Measurements from ENCODE around the gene ITPRIP. TPM values are rescaled to one million over a fixed set of nuclear protein-coding genes. Genes with fewer than 3 reads are reported as not detected.

Gene ITPRIP, protein sequence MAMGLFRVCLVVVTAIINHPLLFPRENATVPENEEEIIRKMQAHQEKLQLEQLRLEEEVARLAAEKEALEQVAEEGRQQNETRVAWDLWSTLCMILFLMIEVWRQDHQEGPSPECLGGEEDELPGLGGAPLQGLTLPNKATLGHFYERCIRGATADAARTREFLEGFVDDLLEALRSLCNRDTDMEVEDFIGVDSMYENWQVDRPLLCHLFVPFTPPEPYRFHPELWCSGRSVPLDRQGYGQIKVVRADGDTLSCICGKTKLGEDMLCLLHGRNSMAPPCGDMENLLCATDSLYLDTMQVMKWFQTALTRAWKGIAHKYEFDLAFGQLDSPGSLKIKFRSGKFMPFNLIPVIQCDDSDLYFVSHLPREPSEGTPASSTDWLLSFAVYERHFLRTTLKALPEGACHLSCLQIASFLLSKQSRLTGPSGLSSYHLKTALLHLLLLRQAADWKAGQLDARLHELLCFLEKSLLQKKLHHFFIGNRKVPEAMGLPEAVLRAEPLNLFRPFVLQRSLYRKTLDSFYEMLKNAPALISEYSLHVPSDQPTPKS
- 30.4 TPM for polyA plus RNA-seq (2013, experiment 1 of 2; ENCODE audit: insufficient read length)
- polyA plus RNA-seq (2013, experiment 2 of 2; ENCODE audit: insufficient read length), result 31.2 TPM

DNA sequence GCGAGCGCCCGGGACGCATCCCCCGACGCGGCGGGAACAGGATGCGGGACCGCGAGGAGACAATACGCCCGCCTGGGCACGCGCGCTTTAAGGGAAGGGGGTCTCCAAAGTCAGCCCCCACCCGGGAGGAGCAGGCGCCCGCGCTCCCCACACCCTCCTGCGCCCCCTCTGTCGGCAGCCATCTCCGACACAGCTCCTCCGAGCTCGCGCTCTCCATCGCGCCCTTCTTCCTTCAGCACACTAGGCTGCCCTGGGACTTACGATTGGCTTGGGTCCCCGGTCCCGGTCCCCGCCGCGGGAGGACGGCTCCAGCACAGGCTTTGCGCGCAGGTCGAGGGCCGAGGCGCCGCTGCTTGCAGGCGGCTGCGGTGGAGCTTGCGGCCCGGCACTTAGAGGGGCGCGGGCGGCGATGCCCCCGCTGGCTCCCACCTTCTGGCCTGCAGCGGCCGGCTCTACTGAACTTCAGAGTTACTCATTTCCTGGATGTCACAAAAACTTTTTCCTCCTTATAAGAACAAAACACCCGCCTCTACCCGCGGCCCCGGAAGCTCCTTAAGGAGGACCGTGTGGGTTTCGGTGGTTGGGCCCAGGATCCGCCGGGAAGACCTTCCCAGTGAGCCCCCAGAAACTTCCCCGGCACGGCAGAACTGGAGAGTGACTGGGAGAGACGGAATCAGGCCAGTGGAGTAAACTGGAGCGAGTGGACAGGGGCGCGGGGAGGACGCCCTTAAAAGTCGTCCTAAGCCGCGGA is at the start of gene ITPRIP:
Gene ITPRIP, minus strand, starts transcription at position 481 of the 751 bp plus-strand sequence. CDS start 22,414 bp downstream, outside the sequence.
- DNase-seq, result peak; percentile 85

DNA sequence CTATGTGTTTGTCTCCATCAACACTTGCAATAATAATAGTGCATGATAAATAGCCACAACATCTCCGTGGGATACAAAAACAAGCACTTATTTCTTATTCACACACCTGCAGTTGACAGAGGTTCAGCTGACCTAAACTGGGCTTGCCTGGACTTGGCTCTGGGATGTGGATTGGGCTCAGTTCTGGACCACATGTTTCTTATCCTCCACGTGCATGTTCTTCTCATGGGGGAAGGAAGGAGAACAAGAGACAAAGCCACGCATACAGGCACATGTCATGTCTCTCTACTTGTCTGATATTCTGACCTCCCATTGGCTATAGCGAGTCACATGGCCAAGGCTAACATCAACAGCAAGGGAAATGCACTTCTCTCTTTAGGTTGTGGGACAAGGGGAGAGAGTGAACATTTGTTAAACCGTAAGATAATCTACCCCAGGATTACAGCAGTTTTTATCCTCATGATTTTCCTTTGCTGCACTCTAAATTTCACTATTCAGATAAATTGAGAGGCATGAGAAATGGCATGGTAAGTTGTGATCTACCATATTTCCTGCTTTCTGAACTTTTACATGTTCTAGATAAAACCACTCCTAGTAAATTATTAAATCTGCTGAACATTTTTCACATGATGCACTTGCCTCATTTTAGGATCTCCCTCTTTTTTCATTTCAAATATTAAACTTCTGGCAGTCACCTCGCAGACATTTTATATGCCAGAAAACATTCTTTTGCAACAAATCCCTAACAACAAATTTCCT is 49.0 kb upstream of the ITPRIP start:
- no peak for DNase-seq

DNA sequence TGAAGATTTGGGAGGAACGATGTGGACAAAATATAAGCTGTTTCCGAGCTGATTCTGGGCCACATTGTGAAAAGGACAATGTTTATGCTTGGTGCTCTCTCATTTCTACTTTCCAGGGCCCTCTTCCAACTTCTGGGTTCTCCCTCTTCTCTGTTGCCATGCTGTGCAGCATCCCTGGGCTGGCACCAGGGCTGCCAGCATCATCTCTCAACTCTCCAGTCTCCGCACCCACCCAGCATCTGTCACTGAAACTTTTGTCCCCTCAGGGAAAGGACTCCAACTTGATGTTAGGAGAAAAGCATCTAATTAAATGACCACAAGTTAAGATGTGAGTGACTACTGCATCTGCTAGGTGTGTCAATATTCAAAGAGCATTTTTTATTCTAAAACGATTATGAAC is 42.1 kb upstream of the ITPRIP start:
- no peak for DNase-seq

DNA sequence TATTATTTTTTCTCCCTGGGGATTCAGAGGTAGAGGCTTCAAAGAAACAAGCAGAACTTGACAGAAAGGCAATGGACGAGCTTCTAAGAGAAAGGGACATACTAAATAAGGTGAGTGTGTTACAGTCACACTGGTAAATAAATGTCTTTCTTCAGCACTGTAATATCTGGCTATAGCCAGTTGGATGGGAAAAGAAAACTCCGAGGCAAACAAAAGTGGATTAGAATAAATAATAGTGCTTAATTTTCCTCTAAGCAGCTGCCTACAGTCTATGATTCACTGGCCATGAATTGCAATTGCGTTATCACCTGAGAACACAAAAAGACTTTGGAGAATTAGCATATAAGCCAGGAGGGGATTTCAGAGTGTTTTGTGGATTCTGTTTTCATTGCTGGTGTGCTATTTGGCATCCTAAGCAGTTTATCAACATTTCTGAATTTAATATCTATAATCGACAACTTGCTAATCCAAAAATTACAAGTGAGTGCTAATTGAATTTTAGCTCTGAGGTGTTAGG is 38.6 kb upstream of the ITPRIP start:
- DNase-seq, result no peak

DNA sequence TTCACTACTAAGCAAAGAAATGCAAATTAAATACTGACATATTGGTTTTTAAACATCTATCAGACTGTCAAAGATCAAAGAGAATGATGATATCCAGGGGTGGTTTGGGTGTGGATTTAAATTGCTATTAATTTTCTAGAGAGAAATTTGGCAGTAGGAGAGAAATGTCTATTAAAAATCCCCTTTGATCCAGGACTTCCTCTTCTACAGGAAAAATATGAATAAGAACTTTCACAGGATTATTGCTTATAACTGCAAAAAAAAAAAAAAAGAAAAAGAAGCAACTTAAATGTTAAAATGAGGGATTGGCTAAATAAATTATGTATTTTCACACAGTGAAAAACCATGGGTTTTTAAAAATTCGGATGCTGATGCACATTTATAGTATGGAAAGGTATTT is 36.3 kb upstream of the ITPRIP start:
- DNase-seq, result no peak

DNA sequence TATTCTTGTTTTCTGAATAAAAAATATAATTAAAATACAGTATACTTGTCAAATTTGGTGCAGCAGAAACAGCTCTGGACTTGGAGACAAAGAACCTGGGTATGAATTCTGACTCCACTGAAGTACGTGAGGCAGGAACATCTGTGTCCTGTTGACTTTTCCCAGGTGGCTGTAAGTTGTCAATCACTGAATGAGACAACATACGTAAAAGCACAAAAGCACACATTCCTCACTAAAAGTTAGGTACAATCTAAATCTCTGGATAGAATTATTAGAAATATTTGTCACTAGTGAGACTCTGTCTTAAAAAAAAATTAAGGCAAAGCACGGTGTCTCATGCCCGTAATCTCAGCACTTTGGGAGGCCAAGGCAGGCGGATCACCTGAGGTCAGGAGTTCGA is 33.5 kb upstream of the ITPRIP start:
- DNase-seq, result no peak

DNA sequence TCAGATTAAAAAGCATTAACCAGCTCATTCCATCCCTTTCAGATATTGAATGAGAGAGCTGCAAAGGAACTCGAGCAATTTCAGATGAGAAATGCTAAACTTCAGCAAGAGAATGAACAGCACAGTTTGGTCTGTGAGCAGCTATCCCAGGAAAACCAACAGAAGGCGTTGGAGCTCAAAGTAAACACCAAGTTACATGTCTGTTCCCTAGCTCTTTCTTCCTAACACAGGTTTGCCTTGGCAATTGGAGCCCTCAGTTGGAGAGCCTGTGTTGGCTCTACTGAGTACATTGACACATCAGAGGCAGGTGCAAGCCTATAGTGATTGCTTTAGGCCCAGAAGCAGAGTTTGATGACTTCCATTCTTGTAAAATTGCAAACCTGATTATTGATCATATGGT is 30.1 kb upstream of the ITPRIP start:
- DNase-seq, result no peak

DNA sequence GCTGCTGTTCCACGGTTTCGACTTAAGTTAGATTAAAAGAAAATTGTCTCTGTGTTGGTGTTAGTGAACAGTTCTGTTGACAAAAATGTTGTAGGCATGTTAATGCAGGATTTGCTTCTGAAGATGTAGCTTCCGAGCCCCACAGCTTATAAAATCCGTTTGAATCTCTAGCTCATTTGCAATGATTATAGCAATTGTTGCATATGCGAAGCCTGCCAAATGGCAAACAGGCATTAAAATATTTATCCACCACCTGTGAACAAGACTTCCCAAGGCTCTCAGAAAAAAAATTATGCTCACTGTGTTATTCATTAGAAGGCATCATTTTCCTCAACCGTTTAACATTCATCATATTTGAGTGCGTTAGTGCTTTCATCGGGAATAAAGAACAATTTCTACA is 29.6 kb upstream of the ITPRIP start:
- no peak for DNase-seq

DNA sequence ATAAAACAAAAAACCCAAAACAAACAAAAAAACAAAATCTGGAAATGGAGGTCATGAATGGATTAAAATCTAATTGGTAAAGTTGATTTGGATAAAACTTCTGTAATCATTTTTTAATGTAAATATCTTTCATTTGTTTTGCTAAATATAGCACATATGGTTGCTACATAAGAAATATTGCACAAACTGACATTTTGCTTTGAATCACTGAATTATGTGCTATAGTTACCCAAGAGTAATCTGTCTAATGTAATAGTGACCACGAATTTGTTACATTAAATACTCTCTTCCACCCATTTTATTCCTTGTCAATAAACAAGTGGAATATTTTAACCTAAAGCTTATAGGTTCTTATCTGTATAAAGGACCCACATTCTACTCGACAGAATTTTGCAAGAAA is 21.5 kb upstream of the ITPRIP start:
- DNase-seq, result no peak

DNA sequence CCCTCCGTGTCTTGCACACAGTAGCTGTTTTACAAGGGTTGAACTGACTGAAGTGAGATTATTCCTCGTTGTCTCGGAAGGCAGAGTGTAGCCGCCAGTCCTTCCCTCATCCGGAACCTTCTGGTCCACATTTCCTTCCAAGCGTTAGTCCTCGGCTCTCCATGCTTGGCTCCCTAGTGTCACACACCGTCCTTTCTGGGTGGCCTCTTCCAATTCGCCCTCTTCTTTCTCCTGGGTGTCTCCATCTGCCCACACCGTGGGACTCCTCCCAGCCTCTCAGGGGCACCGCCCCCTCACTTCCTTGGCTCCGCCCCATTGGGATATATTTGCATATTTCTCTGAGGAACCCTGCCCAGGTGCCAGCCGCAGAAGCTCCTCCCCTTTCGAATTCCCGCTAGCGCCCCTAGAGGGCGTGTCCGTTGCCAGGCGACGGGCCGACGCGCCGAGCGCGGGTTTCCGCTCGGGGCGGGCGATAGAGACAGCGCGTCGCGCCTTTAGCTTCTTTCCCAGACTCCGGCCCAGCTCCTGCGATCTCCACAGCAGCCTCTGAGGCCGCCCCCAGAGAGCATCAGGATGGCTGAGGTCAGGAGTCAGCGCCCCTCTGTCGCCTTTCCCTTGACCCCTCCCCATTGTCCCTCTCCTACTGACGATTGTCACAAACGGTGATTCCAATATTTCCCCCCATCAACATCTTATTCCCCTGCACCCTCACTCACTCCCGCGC is 15.2 kb upstream of the ITPRIP start, which contains the start of gene CFAP58:
Gene CFAP58, plus strand, starts transcription at position 509 of the 724 bp plus-strand sequence. Its CDS starts 65 bp downstream, at position 574.
- peak; percentile 82 for DNase-seq

DNA sequence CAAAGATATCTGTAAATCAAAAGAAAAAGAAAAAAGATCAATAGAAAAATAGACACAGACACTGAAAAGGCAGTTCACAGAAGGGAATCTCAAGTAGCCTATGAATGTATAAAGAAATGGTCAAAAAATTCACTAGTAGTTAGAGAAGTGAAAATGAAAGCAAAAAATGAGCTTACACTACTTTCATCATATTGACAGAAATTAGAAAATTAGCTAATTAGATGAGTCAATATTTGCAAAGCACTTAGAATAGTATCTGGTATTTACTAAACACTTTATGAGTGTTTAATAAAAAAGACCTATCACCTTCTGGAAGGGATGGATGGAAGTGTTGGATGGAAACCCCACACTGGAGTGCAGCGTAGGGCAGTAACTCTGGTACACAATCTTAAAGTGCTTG is 13.7 kb upstream of the ITPRIP start:
- no peak for DNase-seq

DNA sequence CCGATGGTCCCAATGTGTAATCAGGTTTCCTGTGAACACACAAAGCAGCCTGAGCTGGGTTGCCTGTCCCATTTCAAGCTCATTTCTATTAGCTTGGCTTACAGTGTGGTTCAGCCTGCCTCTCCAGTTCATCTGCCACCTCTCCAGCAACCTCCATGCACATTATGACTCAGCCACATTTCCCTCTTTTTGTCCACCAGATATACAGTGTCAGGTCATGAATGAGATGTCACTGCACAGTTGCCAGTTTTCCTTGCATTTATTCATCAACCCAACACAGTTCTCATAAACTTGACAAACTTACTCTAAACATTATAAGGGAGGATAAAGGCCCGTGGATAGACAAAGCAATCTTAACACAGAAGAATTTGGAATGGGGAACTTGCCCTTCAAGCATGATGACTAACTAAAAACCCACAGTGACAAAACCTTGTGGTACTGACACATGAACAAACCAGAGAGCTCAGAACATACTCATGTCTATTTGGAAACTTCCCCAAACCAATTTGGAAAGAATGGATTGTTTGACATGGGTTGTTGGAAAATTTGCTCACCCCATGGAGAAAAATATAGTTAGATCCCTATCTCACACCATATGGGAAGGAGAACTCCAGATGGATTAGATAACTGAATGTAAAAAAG is 12.9 kb upstream of the ITPRIP start:
- peak; percentile 76 for DNase-seq

DNA sequence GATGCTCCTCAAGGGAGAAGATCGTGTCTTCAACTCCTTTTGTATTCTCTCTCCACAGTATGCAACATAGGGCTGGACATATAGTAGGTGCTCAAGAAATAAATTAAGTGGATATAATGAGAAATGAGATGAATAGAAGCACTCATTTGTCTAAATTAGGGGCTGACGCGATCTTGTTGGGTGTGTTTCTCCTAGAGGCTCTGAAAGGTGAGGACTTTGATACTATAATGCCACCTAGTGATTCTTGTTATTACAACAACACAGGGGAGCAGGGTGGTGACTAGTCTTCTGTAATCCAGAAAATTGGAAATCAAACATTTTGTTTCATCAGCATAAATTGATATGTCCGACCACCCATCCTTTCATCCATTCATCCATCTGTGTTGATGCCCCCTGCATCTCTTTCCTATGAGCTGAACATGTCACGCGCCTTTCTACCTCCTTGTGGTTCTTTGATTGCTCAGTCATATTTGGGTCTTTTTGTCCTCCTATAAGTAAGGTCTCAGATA is 11.9 kb upstream of the ITPRIP start:
- peak; percentile 74 for DNase-seq

DNA sequence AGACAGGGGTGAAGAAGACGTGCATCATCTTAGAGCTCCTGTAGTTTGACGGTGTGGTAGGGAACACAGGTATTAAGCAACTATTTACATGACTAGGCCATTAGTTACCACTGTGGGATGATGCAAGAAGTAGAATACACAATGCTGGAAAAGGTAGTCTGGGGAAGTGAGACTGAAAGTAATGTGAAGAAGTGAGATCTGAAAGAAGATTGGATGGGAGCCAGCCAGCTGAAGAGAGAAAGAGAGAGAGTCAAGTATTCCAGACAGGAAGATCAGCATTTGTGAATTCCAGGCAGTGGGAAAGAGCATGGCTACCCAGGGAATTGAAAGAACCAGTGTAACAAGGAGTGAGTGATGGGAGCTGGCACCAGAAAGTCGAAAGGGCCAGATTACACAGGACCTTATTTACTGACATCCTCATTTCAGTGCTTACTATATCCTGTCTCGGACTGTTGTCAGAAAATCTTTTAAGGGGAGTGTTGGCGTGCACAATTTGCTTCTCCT is 11.4 kb upstream of the ITPRIP start:
- peak; percentile 73 for DNase-seq

DNA sequence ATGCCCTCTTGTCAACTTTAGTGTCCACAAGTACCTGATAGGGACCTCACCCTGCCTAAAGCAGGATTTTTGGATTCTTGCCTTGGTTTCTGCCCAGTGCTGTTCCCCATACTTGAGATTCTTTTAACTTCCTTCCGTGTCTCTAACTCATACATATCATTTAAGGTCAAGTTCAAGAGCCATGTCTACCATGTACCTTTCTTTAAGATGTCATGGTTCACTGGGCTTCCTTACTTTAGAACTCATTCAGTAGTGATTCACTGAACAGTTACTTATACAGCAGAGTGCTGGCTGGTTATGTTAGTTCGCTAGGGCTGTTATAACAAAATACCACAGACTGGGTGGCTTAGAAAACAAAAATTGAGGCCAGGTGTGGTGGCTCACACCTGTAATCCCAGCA is 10.3 kb upstream of the ITPRIP start:
- DNase-seq, result no peak

DNA sequence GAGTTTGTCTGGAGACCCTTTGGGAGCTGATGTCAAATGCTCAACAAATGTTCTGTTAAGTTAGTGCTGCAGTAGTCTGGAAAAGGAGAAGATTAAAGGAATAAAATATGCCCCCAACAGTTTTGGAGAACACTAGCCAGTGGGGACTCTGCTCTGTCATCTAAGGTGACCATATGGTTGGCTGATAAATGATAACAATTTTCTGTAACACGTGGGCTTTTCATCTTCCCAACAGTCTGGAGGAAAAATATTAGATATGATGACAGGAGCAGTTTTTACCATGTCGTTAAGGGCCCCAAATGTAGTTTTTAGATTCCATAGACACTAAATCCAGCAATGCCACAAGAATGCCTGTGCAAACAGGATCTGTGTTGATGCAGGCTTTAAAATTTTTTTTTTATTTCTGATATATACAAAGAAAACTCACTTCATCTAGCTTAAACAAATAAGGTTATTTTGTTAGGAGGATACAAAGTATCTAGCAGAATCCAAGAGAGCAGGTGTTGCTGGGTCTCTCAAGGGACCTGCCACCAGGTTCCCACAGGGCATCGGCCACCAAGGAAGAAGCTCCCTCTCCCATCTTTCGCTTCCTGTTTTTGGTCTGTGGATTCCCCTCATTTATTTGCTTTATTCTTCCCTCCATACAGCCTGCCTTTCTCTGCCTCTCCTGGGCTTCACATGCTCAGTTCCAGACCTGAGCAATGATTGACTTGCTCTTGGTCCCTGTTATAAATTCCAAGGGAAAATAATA is 9.2 kb upstream of the ITPRIP start:
- DNase-seq, result no peak

DNA sequence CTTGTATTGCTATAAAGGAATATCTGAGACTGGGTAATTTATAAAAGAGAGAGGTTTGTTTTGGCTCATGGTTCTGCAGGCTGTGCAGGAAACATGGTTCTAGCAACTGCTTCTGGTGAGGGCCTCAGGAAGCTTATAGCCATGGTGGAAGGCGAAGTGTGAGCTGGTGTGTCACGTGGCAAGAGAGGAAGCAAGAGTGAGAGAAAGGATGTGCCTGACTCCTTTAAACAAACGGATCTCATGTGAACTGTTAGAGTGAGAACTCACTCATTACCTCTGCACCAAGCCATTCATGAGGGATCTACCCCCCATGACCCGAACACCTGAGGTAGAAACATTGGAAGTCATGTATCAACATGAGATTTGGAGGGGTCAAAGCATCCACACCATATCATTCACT is 7.7 kb upstream of the ITPRIP start:
- DNase-seq, result no peak

DNA sequence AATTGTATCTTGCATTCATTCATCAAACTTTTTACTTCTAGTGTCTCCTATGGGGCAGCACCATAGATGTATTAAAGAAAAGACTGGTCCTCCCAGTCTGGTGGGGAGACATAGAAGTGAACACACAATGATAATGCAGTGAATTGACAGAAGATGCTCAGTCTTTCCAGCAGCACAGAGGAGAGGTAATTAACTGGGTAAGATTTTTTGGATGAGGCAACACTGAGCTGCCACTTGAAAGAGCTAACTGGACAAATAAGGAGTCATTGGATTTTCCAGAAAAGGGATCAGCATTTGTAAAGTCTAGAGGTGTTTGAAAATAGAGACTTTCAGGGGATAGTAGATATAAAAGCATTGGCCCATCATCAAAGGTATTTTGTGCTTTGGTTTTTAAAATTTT is 7.2 kb upstream of the ITPRIP start:
- DNase-seq, result no peak

DNA sequence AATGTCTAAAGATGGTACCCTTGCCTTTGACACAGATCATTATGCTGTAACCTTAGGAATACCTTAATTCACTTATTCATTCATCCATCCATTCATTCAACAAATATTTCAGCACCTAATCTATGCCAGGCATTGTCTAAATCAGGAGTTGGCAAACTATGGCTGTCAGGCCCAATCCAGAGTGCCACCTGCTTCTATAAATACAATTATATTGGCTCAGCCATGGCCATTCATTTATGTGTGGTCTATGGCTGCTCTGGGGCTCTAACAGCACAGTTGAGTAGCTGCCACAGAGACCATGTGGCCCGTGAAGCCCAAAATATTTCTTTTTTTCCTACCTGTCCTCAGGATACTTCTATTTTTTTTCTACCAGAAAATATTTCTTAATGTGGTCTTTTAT is 6.0 kb upstream of the ITPRIP start:
- DNase-seq, result no peak

DNA sequence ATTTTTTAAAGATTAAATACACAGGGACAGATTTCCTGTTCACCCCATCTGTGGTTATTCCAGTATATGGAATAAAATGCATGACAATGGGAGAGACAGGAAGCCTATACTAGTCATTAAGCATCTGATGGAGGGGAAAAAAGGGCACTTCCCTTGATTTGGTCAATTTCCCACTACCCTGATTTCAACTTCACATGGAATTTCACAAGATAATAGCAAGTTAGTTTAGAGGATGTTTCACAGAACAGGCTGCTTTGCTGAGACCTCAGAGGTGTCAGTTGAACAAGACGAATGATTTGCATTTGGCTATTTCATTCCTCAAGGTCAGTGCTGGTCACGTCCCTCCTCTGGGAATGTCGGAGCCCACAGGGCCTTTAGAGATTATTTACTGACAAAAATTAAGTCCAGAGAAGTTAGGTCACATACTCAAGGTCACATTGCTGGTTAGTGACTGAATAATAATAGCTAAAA is 4.7 kb upstream of the ITPRIP start:
- peak; percentile 43 for DNase-seq

Measured in fibroblast of skin of abdomen (primary cell).